GM19438 (cell line): ENCODE results near the gene C4orf46.

ENCODE experiments used
- ATAC-seq: cut with Tn5 transposase; IDR thresholded peaks from one replicate; pipeline ENCODE4 v1.9.1; 2021; ENCODE audit warnings: low read depth; ENCODE audit not compliant: unreplicated experiment

The C4orf46 gene

GRCh38 chr4:158657291-158657690 is 14.4 kb downstream of the C4orf46 start:
- ATAC-seq, result no peak

- no peak for ATAC-seq
Measured at GRCh38 chr4:158656439-158656838, 15.2 kb downstream of the C4orf46 start.

GRCh38 chr4:158652920-158653319 is 18.8 kb downstream of the C4orf46 start:
- no peak for ATAC-seq

GRCh38 chr4:158649111-158649680 is 22.5 kb downstream of the C4orf46 start:
- no peak for ATAC-seq

- ATAC-seq, result no peak
Measured at GRCh38 chr4:158644760-158645159, 26.9 kb downstream of the C4orf46 start.

- no peak for ATAC-seq
Measured at GRCh38 chr4:158644356-158644755, 27.3 kb downstream of the C4orf46 start.

- no peak for ATAC-seq
Measured at GRCh38 chr4:158636619-158637018, 35.1 kb downstream of the C4orf46 start.

- ATAC-seq, result no peak
Measured at GRCh38 chr4:158630893-158631292, 40.8 kb downstream of the C4orf46 start.

- no peak for ATAC-seq
Measured at GRCh38 chr4:158625544-158625943, 46.1 kb downstream of the C4orf46 start.

- peak; percentile 90 for ATAC-seq
Measured at GRCh38 chr4:158624889-158625478, 46.7 kb downstream of the C4orf46 start.

GRCh38 chr4:158622251-158622650 is 49.4 kb downstream of the C4orf46 start:
- ATAC-seq, result no peak

- no peak for ATAC-seq
Measured at GRCh38 chr4:158621729-158622128, 50.0 kb downstream of the C4orf46 start.

GRCh38 chr4:158617956-158618355 is 53.7 kb downstream of the C4orf46 start:
- no peak for ATAC-seq
